K562 (cell line): Measurements from ENCODE around the gene SLC39A13. TPM values are rescaled to one million over a fixed set of nuclear protein-coding genes. Genes with fewer than 3 reads are reported as not detected.
"Not testable (repeated sequence)": the region's sequence is repeated elsewhere in the genome, so short reads cannot be mapped to it uniquely, and the experiment has no call there.

Source experiments
- ATAC-seq: fragments of 200-7000 bp; cut with Tn5 transposase; 3 replicates; pipeline ENCODE4 v1.9.1; 2020; ENCODE audit warnings: moderate library complexity
- BruUV-seq: library from RNA; stranded (reverse); fragments of 400-500 nt; replicated peaks from 2 replicates; lab custom pipeline; 2021; lab: Mats Ljungman, UMichigan
- CTCF ChIA-PET: fragments of 300-600 bp; formaldehyde crosslinking; extraction: SDS; loops from one replicate; lab custom pipeline; 2021; ENCODE audit warnings: low intra/inter-chr PET ratio; lab: Yijun Ruan, JAX
- POLR2A ChIA-PET: fragments of 300-600, 350-650 bp; sonication (Branson Sonifier 250); formaldehyde crosslinking; extraction: SDS; loops from one replicate; lab custom pipeline; 2021; ENCODE audit warnings: antibody characterized with exemption, inconsistent platforms; lab: Yijun Ruan, JAX
- DNase-seq, 4 experiments: peaks; one replicate each; pipeline versions ENCODE4 v3.0.0 to v3.0.0-alpha.2; 2011 to 2018; ENCODE audit warnings: low spot score in 3 of 4, mixed read lengths in 3 of 4; ENCODE audit errors: extremely low read depth in 1 of 4
- FAIRE-seq: peaks from 2 replicates; lab custom pipeline; 2011; peaks lifted over from hg19 to GRCh38; lab: Jason Lieb, UNC
- H2AFZ ChIP-seq: 2 replicates; pipeline ENCODE4 v1.6.0; 2011; ENCODE audit warnings: low read depth, low read length, control low read depth, inconsistent platforms
- H3K27ac ChIP-seq: fragments of 200-600 bp; 3 replicates; pipeline ENCODE4 v1.8.0; 2011; ENCODE audit warnings: low read depth, mild to moderate bottlenecking, control low read depth, inconsistent platforms, low read length, moderate library complexity, mixed read lengths; ENCODE audit errors: extremely low read depth
- H3K27me3 ChIP-seq, 2 experiments: fragments of 300-600 bp in 1 of 2; 2 replicates in 1 of 2; 3 replicates in 1 of 2; pipeline versions ENCODE4 v1.6.0 to v1.8.0; 2011; ENCODE audit warnings: inconsistent platforms in 2 of 2, low read length in 2 of 2, mild to moderate bottlenecking in 1 of 2, mixed read lengths in 1 of 2, moderate library complexity in 1 of 2; ENCODE audit not compliant: control insufficient read depth in 2 of 2, insufficient read depth in 2 of 2
- H3K36me3 ChIP-seq: fragments of 300-600 bp; 3 replicates; pipeline ENCODE4 v1.8.0; 2011; ENCODE audit warnings: mild to moderate bottlenecking, low read length, inconsistent platforms; ENCODE audit not compliant: control insufficient read depth, insufficient read depth
- H3K4me1 ChIP-seq, 2 experiments: fragments of 200-600 bp in 1 of 2; replicated peaks in 1 of 2; 2 replicates in 1 of 2; 3 replicates in 1 of 2; pipeline versions ENCODE4 v1.5.1 to v1.8.0; 2011; ENCODE audit warnings: inconsistent platforms in 2 of 2, low read length in 2 of 2, mild to moderate bottlenecking in 1 of 2, mixed read lengths in 1 of 2, moderate library complexity in 1 of 2; ENCODE audit not compliant: control insufficient read depth in 2 of 2, insufficient read depth in 2 of 2
- H3K4me2 ChIP-seq: 2 replicates; pipeline ENCODE4 v1.6.1; 2011; ENCODE audit warnings: low read length, control low read depth, inconsistent platforms, mixed read lengths; ENCODE audit not compliant: insufficient read depth
- H3K4me3 ChIP-seq: fragments of 200-600 bp; sonication (generic), shearing (Covaris generic); 2 replicates; pipeline ENCODE4 v1.5.1; 2016; ENCODE audit warnings: control low read depth, inconsistent platforms
- H3K79me2 ChIP-seq: fragments of 200-600 bp; 3 replicates; pipeline ENCODE4 v1.8.0; 2011; ENCODE audit warnings: low read length, inconsistent platforms; ENCODE audit not compliant: control insufficient read depth, insufficient read depth
- H3K9ac ChIP-seq, 2 experiments: 2 replicates each; pipeline versions ENCODE4 v1.6.0 to v1.6.1; 2011; ENCODE audit warnings: low read depth in 2 of 2, low read length in 2 of 2, control low read depth in 1 of 2, inconsistent platforms in 1 of 2, mild to moderate bottlenecking in 1 of 2, mixed read lengths in 1 of 2; ENCODE audit not compliant: insufficient read depth in 1 of 2
- H3K9me1 ChIP-seq: one replicate; pipeline ENCODE4 v1.6.0; 2011; ENCODE audit warnings: inconsistent platforms, mild to moderate bottlenecking, low read length, moderate library complexity; ENCODE audit not compliant: control insufficient read depth, insufficient read depth
- H3K9me3 ChIP-seq: replicated peaks from 2 replicates; pipeline ENCODE4 v1.5.1; 2011; ENCODE audit warnings: low read depth, low read length, inconsistent platforms; ENCODE audit not compliant: control insufficient read depth, insufficient read depth
- H4K20me1 ChIP-seq: replicated peaks from 2 replicates; pipeline ENCODE4 v1.6.1; 2011; ENCODE audit warnings: low read length, inconsistent platforms, mixed read lengths; ENCODE audit not compliant: control insufficient read depth, insufficient read depth
- CEBPB ChIP-seq: fragments of 450-650 bp; IDR thresholded peaks from 2 replicates; pipeline ENCODE4 v1.6.1; 2016; ENCODE audit warnings: missing genetic modification characterization, missing compliant biosample characterization
- MYC ChIP-seq, 2 experiments: fragments of 250-450 bp in 1 of 2; sonication (Bioruptor Pico) in 1 of 2; IDR thresholded peaks; 2 replicates each; pipeline versions ENCODE4 v1.5.1 to v1.6.1; 2012 to 2021; ENCODE audit warnings: low read depth in 2 of 2, borderline replicate concordance in 1 of 2, improper control_type of control experiment in 1 of 2, low read length in 1 of 2, mild to moderate bottlenecking in 1 of 2, moderate library complexity in 1 of 2
- STAG1 ChIP-seq: sonication (generic); formaldehyde crosslinking; IDR thresholded peaks from 2 replicates; pipeline ENCODE4 v1.5.0; 2020; ENCODE audit warnings: missing genetic modification reagents, borderline replicate concordance
- WGBS: fragments of 100-300 bp; shearing (Covaris generic); methylation state at CpG from one replicate; pipeline ENCODE4 v1.1.6; 2016; ENCODE audit warnings: low coverage, mixed read lengths; ENCODE audit not compliant: insufficient coverage; ENCODE audit errors: missing lambda C conversion rate; 5-methylcytosine and 5-hydroxymethylcytosine counted together
- in situ Hi-C: fragments of 300-500 bp; cut with MboI; formaldehyde crosslinking; loops from 4 replicates; pipeline ENCODE4 v1.15.0; 2018; ENCODE audit warnings: inconsistent platforms, mixed read lengths
- intact Hi-C: fragments of 100-400 bp; cut with micrococcal nuclease; formaldehyde crosslinking; loops from 2 replicates; pipeline ENCODE4 v1.14.2; 2022
- polyA plus RNA-seq, 8 experiments: library from polyadenylated mRNA; depleted of rRNA in 4 of 8; stranded (reverse) in 5 of 8; unstranded in 3 of 8; fragments of >200 nt; fragmentation: Nextera tagmentation in 2 of 8; fragmentation: Illumina TruSeq in 1 of 8; extraction: Ambion mirVana in 2 of 8; extraction: Trizol in 1 of 8; gene quantifications; 2 replicates each; pipeline versions ENCODE4 v1.2.1 to v1.2.3, GENCODE V29; 2011 to 2014; ENCODE audit warnings: inconsistent platforms in 1 of 8, missing spikeins in 1 of 8
- total RNA-seq, 7 experiments: library from RNA; depleted of rRNA in 6 of 7; stranded (reverse); fragments of >200 nt in 6 of 7; fragmentation: Illumina TruSeq in 2 of 7; extraction: Trizol in 2 of 7; gene quantifications; 2 replicates each; pipeline versions ENCODE4 v1.2.1 to v1.2.3, GENCODE V29; 2011 to 2021; ENCODE audit warnings: low replicate concordance in 1 of 7
- TF ChIP-seq, protein P1 (sequence below), 2 experiments: fragments of 450-650 bp; IDR thresholded peaks; 2 replicates each; pipeline ENCODE4 v1.6.1; 2016
- TF ChIP-seq, protein P2 (sequence below), 3 experiments: fragments of 200-800 bp in 1 of 3; fragments of 250-450 bp in 1 of 3; fragments of 450-650 bp in 1 of 3; sonication (Bioruptor Pico) in 1 of 3; sonication (Bioruptor generic) in 1 of 3; formaldehyde crosslinking in 1 of 3; IDR thresholded peaks; 2 replicates each; pipeline versions ENCODE4 v1.6.1 to v1.8.0; 2016 to 2022; ENCODE audit warnings: mild to moderate bottlenecking in 2 of 3, missing genetic modification characterization in 2 of 3, missing compliant biosample characterization in 1 of 3, moderate library complexity in 1 of 3
- TF ChIP-seq, protein P3 (sequence below), 2 experiments: fragments of 450-650 bp in 1 of 2; IDR thresholded peaks; 2 replicates each; pipeline ENCODE4 v1.6.1; 2011 to 2017; ENCODE audit warnings: low read depth in 2 of 2, antibody characterized with exemption in 1 of 2, borderline replicate concordance in 1 of 2, low read length in 1 of 2, mild to moderate bottlenecking in 1 of 2, mixed read lengths in 1 of 2; ENCODE audit not compliant: control insufficient read depth in 1 of 2

The SLC39A13 gene
- total and polyA plus RNA-seq, 9 of the 15 experiments (the other 6 are each of a cell fraction or from before 2014, with no cell fraction given) = 0.17 to 15.9 (median 3.2) TPM

DNA sequence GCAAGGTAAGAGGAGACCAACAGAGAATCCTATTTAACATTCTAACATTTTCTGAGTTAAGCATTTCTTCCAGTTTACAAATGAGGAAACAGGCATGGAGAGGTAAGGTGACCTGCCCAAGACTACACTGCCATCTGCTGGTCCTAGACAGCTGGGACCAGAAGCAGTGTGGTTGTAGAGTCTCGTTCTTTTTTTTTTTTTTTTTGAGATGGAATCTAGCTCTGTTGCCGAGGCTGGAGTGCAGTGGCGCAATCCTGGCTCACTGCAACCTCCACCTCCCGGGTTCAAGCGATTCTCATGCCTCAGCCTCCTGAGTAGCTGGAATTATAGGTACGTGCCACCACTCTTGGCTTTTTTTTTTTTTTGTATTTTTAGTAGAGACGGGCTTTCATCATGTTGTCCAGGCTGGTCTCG, 45.9 kb downstream of the SLC39A13 start:
- POLR2A ChIA-PET = interaction anchor here (0.6 to 1.8 kb wide), 4 partner anchors 11 to 206 kb away, joined by 4 to 7 read pairs (median 4); no protein-coding TSS in a partner anchor
- H3K4me3 ChIP-seq; H3K27ac ChIP-seq; H3K36me3 ChIP-seq; H4K20me1 ChIP-seq; H3K4me2 ChIP-seq; H3K9me1 ChIP-seq; BruUV-seq; H3K9ac ChIP-seq; H3K79me2 ChIP-seq; H3K27me3 ChIP-seq; in situ Hi-C loops; H3K9me3 ChIP-seq; H3K4me1 ChIP-seq; TF ChIP-seq MYC (CRISPR knock-in tag; IDR thresholded peaks at IDR 0.05; ENCODE audit: borderline replicate concordance, low read depth): not testable (repeated sequence)
- ATAC-seq (peak; percentile 98), DNase-seq (peak; percentile 61 to 87 (median 74)), FAIRE-seq (peak; percentile 94)
- intact Hi-C loops = loop anchor here (1.0 to 10.0 kb wide), 5 partner anchors 80 to 569 kb away; no protein-coding TSS in a partner anchor
- peak overlapping the region; percentile 73 for H2AFZ ChIP-seq
- 21% methylated on average over 5 of the region's 8 CpGs for WGBS
- CTCF ChIA-PET = interaction anchor here (0.7 to 1.2 kb wide), 5 partner anchors 78 to 221 kb away, joined by 3 to 5 read pairs (median 3); partner anchors contain the start of gene NR1H3
- TF ChIP-seq, protein P1, sequence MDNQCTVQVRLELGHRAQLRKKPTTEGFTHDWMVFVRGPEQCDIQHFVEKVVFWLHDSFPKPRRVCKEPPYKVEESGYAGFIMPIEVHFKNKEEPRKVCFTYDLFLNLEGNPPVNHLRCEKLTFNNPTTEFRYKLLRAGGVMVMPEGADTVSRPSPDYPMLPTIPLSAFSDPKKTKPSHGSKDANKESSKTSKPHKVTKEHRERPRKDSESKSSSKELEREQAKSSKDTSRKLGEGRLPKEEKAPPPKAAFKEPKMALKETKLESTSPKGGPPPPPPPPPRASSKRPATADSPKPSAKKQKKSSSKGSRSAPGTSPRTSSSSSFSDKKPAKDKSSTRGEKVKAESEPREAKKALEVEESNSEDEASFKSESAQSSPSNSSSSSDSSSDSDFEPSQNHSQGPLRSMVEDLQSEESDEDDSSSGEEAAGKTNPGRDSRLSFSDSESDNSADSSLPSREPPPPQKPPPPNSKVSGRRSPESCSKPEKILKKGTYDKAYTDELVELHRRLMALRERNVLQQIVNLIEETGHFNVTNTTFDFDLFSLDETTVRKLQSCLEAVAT (IDR thresholded peaks at IDR 0.05) = 0 out of 4 replicates have a peak, but pooled peaks of 1 of the 2 experiments have one; percentile 15
- TF ChIP-seq CEBPB (tag) (peak; percentile 95), STAG1 (CRISPR knock-in tag) (peak; percentile 63; the same call in 1 of the 2 replicates), MYC (IDR thresholded peaks at IDR 0.05; ENCODE audit: low read depth, low read length) (peak; percentile 46; the same call in 1 of the 2 replicates)
- TF ChIP-seq, protein P2, sequence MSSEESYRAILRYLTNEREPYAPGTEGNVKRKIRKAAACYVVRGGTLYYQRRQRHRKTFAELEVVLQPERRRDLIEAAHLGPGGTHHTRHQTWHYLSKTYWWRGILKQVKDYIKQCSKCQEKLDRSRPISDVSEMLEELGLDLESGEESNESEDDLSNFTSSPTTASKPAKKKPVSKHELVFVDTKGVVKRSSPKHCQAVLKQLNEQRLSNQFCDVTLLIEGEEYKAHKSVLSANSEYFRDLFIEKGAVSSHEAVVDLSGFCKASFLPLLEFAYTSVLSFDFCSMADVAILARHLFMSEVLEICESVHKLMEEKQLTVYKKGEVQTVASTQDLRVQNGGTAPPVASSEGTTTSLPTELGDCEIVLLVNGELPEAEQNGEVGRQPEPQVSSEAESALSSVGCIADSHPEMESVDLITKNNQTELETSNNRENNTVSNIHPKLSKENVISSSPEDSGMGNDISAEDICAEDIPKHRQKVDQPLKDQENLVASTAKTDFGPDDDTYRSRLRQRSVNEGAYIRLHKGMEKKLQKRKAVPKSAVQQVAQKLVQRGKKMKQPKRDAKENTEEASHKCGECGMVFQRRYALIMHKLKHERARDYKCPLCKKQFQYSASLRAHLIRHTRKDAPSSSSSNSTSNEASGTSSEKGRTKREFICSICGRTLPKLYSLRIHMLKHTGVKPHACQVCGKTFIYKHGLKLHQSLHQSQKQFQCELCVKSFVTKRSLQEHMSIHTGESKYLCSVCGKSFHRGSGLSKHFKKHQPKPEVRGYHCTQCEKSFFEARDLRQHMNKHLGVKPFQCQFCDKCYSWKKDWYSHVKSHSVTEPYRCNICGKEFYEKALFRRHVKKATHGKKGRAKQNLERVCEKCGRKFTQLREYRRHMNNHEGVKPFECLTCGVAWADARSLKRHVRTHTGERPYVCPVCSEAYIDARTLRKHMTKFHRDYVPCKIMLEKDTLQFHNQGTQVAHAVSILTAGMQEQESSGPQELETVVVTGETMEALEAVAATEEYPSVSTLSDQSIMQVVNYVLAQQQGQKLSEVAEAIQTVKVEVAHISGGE (CRISPR knock-in tag; IDR thresholded peaks at IDR 0.05) = peak in 1 of 3 experiments; percentile 49; a peak in 1 of 6 replicates
- TF ChIP-seq, protein P3, sequence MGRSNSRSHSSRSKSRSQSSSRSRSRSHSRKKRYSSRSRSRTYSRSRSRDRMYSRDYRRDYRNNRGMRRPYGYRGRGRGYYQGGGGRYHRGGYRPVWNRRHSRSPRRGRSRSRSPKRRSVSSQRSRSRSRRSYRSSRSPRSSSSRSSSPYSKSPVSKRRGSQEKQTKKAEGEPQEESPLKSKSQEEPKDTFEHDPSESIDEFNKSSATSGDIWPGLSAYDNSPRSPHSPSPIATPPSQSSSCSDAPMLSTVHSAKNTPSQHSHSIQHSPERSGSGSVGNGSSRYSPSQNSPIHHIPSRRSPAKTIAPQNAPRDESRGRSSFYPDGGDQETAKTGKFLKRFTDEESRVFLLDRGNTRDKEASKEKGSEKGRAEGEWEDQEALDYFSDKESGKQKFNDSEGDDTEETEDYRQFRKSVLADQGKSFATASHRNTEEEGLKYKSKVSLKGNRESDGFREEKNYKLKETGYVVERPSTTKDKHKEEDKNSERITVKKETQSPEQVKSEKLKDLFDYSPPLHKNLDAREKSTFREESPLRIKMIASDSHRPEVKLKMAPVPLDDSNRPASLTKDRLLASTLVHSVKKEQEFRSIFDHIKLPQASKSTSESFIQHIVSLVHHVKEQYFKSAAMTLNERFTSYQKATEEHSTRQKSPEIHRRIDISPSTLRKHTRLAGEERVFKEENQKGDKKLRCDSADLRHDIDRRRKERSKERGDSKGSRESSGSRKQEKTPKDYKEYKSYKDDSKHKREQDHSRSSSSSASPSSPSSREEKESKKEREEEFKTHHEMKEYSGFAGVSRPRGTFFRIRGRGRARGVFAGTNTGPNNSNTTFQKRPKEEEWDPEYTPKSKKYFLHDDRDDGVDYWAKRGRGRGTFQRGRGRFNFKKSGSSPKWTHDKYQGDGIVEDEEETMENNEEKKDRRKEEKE (IDR thresholded peaks at IDR 0.05; ENCODE audit: borderline replicate concordance in 1 of 2, control insufficient read depth in 1 of 2, low read depth in 2 of 2, low read length in 1 of 2) = 0 out of 4 replicates have a peak, but pooled peaks of 1 of the 2 experiments have one; percentile 23
